A549 (cell line): ENCODE data around the gene NADSYN1.

ENCODE experiments used
- CEBPB ChIP-seq, 2 experiments: fragments of >200 bp in 1 of 2; sonication (Bioruptor Twin) in 1 of 2; formaldehyde crosslinking in 1 of 2; IDR thresholded peaks; 2 replicates each; pipeline ENCODE4 v1.6.1; 2012 to 2016
- PHF8 ChIP-seq: fragments of 200-600 bp; sonication (generic); IDR thresholded peaks from 2 replicates; pipeline ENCODE4 v1.6.1; 2016; ENCODE audit warnings: low read depth, mild to moderate bottlenecking, antibody characterized with exemption, moderate library complexity, borderline replicate concordance
- POLR2A ChIP-seq: IDR thresholded peaks from 2 replicates; pipeline ENCODE4 v1.6.1; 2012; ENCODE audit warnings: mild to moderate bottlenecking, low read length

GRCh38 chr11:71548120-71548519 lies 95.1 kb downstream of the NADSYN1 start, which contains the start of gene KRTAP5-9:
- no peak for TF ChIP-seq POLR2A
- no peak for TF ChIP-seq PHF8
- TF ChIP-seq CEBPB (IDR thresholded peaks at IDR 0.05): no peak
